CD4-positive, alpha-beta T cell (primary cell): Measurements from ENCODE around the gene HES1. TPM values are rescaled to one million over a fixed set of nuclear protein-coding genes. Genes with fewer than 3 reads are reported as not detected.

Source experiments
- ATAC-seq: fragments of 200-7000 bp; cut with Tn5 transposase; one replicate; pipeline ENCODE4 v1.10.0; 2022; ENCODE audit warnings: mild to moderate bottlenecking; ENCODE audit not compliant: poor library complexity
- CTCF ChIA-PET: fragments of 350-600 bp; sonication (Branson Sonifier 250); formaldehyde crosslinking; loops from one replicate; lab custom pipeline; 2021; ENCODE audit warnings: antibody characterized with exemption, inconsistent platforms; lab: Charles Lee
- POLR2A ChIA-PET: fragments of 350-600 bp; sonication (Branson Sonifier 250); formaldehyde crosslinking; loops from one replicate; lab custom pipeline; 2021; ENCODE audit warnings: antibody characterized with exemption, inconsistent platforms; lab: Charles Lee
- DNase-seq, 14 experiments: peaks; one replicate each; pipeline ENCODE4 v3.0.0-alpha.2; 2013 to 2020; ENCODE audit warnings: mixed read lengths in 2 of 14
- H3K27ac ChIP-seq, 2 donors: one replicate each; pipeline versions ENCODE4 v1.5.1 to v1.7.0; 2013; ENCODE audit warnings: low read length in 2 of 2, low read depth in 1 of 2, mild to moderate bottlenecking in 1 of 2
- H3K27me3 ChIP-seq, 2 experiments: 1 replicate in 1 of 2; 2 replicates in 1 of 2; pipeline versions ENCODE4 v1.6.1 to v1.7.0; 2013; ENCODE audit warnings: low read length in 2 of 2, control low read depth in 1 of 2, mild to moderate bottlenecking in 1 of 2, moderate library complexity in 1 of 2; ENCODE audit not compliant: insufficient read depth in 2 of 2, control insufficient read depth in 1 of 2
- H3K36me3 ChIP-seq: one replicate; pipeline ENCODE4 v1.6.1; 2013; ENCODE audit warnings: low read length, control low read depth; ENCODE audit not compliant: insufficient read depth
- H3K4me1 ChIP-seq: one replicate; pipeline ENCODE4 v1.6.1; 2013; ENCODE audit warnings: low read length, control low read depth; ENCODE audit not compliant: insufficient read depth
- H3K4me3 ChIP-seq: one replicate; pipeline ENCODE4 v1.5.1; 2013; ENCODE audit warnings: mild to moderate bottlenecking, low read length, moderate library complexity
- H3K9me3 ChIP-seq, 2 experiments: 1 replicate in 1 of 2; 2 replicates in 1 of 2; pipeline versions ENCODE4 v1.6.1 to v1.7.0; 2013; ENCODE audit warnings: low read length in 2 of 2, mild to moderate bottlenecking in 2 of 2, control low read depth in 1 of 2, moderate library complexity in 1 of 2; ENCODE audit not compliant: control insufficient read depth in 1 of 2, insufficient read depth in 1 of 2
- H3K27ac Mint-ChIP-seq: one replicate; pipeline ENCODE4 v1.8.0; 2020; ENCODE audit warnings: mixed read lengths
- H3K27me3 Mint-ChIP-seq: one replicate; pipeline ENCODE4 v1.8.0; 2021; ENCODE audit warnings: mixed read lengths
- H3K36me3 Mint-ChIP-seq: one replicate; pipeline ENCODE4 v1.8.0; 2021; ENCODE audit warnings: low read depth, mixed read lengths
- H3K4me1 Mint-ChIP-seq: one replicate; pipeline ENCODE4 v1.8.0; 2021; ENCODE audit warnings: low read depth, mixed read lengths
- H3K4me3 Mint-ChIP-seq: one replicate; pipeline ENCODE4 v1.8.0; 2020; ENCODE audit warnings: mild to moderate bottlenecking, mixed read lengths
- H3K9me3 Mint-ChIP-seq: one replicate; pipeline ENCODE4 v1.8.0; 2020; ENCODE audit warnings: mixed read lengths
- CTCF ChIP-seq: fragments of 200-600 bp; IDR thresholded peaks from one replicate; pipeline ENCODE4 v1.8.0; 2022; ENCODE audit warnings: antibody characterized with exemption, mild to moderate bottlenecking
- intact Hi-C, 2 experiments: fragments of 100-400 bp; cut with DNase I in 1 of 2; cut with micrococcal nuclease in 1 of 2; formaldehyde crosslinking; loops; one replicate each; pipeline versions ENCODE4 v1.15.1 to v1.9.0; 2023 to 2025; cut with DNase I, micrococcal nuclease
- total RNA-seq, 174 experiments: library from RNA in 2 of 174; stranded (reverse) in 2 of 174; gene quantifications; one replicate each; pipeline ENCODE4 v1.2.3 and lab custom pipeline; 2021 to 2026

Gene HES1
- total RNA-seq, 2 experiments from 2014 or later = 0.89 to 1.5 TPM

- CTCF ChIA-PET = no interaction called here
- peaks cover 11% of the 10 kb centered on the region for H3K4me1 ChIP-seq
- no peaks in the 10 kb centered on the region for H3K9me3 Mint-ChIP-seq
- H3K27me3 Mint-ChIP-seq = peaks cover 11% of the 10 kb centered on the region
- no peak overlapping the region for H3K4me3 Mint-ChIP-seq
- intact Hi-C loops = no loop called here
- peaks cover 8% of the 10 kb centered on the region for H3K4me1 Mint-ChIP-seq
- DNase-seq (no peak), ATAC-seq (no peak)
- no peak for TF ChIP-seq CTCF
- H3K4me3 ChIP-seq = no peak overlapping the region
- no peak overlapping the region for H3K27ac ChIP-seq
- H3K9me3 ChIP-seq = no peaks in the 10 kb centered on the region
- POLR2A ChIA-PET = no interaction called here
- no peaks in the 10 kb centered on the region for H3K36me3 Mint-ChIP-seq
- no peaks in the 10 kb centered on the region for H3K36me3 ChIP-seq
- H3K27ac Mint-ChIP-seq = peak overlapping the region; percentile 71
- peaks cover 4 to 11% of the 10 kb centered on the region in 2 experiments for H3K27me3 ChIP-seq
Measured at GRCh38 chr3:194102436-194102835, 33.5 kb upstream of the HES1 start.

- peak; percentile 100 for ATAC-seq
- no peak for TF ChIP-seq CTCF
- no peaks in the 10 kb centered on the region for H3K36me3 Mint-ChIP-seq
- peaks cover 11% of the 10 kb centered on the region for H3K27me3 Mint-ChIP-seq
- DNase-seq = peak; percentile 3 to 83 (median 37)
- peaks cover 8% of the 10 kb centered on the region for H3K4me1 Mint-ChIP-seq
- H3K27ac ChIP-seq = no peak overlapping the region
- H3K4me1 ChIP-seq = peaks cover 11% of the 10 kb centered on the region
- peaks cover 4 to 11% of the 10 kb centered on the region in 2 experiments for H3K27me3 ChIP-seq
- H3K9me3 Mint-ChIP-seq = no peaks in the 10 kb centered on the region
- no peak overlapping the region for H3K4me3 ChIP-seq
- CTCF ChIA-PET = interaction anchor here (1.6 kb wide), 1 partner anchor 212 kb away, joined by 3 read pairs; no protein-coding TSS in a partner anchor
- H3K9me3 ChIP-seq = no peaks in the 10 kb centered on the region
- H3K27ac Mint-ChIP-seq = peak overlapping the region; percentile 71
- no peak overlapping the region for H3K4me3 Mint-ChIP-seq
- POLR2A ChIA-PET = interaction anchor here (0.6 kb wide), 1 partner anchor 44 kb away, joined by 3 read pairs; no protein-coding TSS in a partner anchor
- intact Hi-C loops = no loop called here
- no peaks in the 10 kb centered on the region for H3K36me3 ChIP-seq
Measured at GRCh38 chr3:194103505-194103904, 32.4 kb upstream of the HES1 start.

- peaks cover 14% of the 10 kb centered on the region for H3K27me3 Mint-ChIP-seq
- peaks cover 4 to 10% of the 10 kb centered on the region in 2 experiments for H3K27me3 ChIP-seq
- no peaks in the 10 kb centered on the region for H3K36me3 Mint-ChIP-seq
- ATAC-seq (no peak), DNase-seq (peak in 2 of 14 experiments; percentile 20 to 29)
- intact Hi-C loops = no loop called here
- no peak overlapping the region for H3K4me3 Mint-ChIP-seq
- H3K36me3 ChIP-seq = no peaks in the 10 kb centered on the region
- peak overlapping the region; percentile 71 for H3K27ac Mint-ChIP-seq
- H3K9me3 Mint-ChIP-seq = no peaks in the 10 kb centered on the region
- TF ChIP-seq CTCF = no peak
- peaks cover 8% of the 10 kb centered on the region for H3K4me1 Mint-ChIP-seq
- CTCF ChIA-PET = interaction anchor here (1.6 kb wide), 1 partner anchor 212 kb away, joined by 3 read pairs; no protein-coding TSS in a partner anchor
- H3K4me1 ChIP-seq = peaks cover 11% of the 10 kb centered on the region
- no peak overlapping the region for H3K27ac ChIP-seq
- POLR2A ChIA-PET = interaction anchor here (0.6 kb wide), 1 partner anchor 28 kb away, joined by 3 read pairs; no protein-coding TSS in a partner anchor
- H3K4me3 ChIP-seq = no peak overlapping the region
- H3K9me3 ChIP-seq = no peaks in the 10 kb centered on the region
Measured at GRCh38 chr3:194103983-194104751, 31.8 kb upstream of the HES1 start.
